Ureter (tissue), 1 donor: ENCODE measurements around the gene HYLS1. TPM values are rescaled to one million over a fixed set of nuclear protein-coding genes. Genes with fewer than 3 reads are reported as not detected.
"Not testable (repeated sequence)": the region's sequence is repeated elsewhere in the genome, so short reads cannot be mapped to it uniquely, and the experiment has no call there.

Experiments
- DNase-seq: peaks from one replicate; pipeline ENCODE4 v3.0.0-alpha.2; 2020; ENCODE audit warnings: low spot score
- total RNA-seq: library from RNA; stranded (reverse); gene quantifications from one replicate; pipeline ENCODE4 v1.2.4, GENCODE V29; 2023
- donor health status: DM: yes; HTN: yes; CAD: no.

Gene HYLS1
- total RNA-seq = 2.7 TPM

DNA sequence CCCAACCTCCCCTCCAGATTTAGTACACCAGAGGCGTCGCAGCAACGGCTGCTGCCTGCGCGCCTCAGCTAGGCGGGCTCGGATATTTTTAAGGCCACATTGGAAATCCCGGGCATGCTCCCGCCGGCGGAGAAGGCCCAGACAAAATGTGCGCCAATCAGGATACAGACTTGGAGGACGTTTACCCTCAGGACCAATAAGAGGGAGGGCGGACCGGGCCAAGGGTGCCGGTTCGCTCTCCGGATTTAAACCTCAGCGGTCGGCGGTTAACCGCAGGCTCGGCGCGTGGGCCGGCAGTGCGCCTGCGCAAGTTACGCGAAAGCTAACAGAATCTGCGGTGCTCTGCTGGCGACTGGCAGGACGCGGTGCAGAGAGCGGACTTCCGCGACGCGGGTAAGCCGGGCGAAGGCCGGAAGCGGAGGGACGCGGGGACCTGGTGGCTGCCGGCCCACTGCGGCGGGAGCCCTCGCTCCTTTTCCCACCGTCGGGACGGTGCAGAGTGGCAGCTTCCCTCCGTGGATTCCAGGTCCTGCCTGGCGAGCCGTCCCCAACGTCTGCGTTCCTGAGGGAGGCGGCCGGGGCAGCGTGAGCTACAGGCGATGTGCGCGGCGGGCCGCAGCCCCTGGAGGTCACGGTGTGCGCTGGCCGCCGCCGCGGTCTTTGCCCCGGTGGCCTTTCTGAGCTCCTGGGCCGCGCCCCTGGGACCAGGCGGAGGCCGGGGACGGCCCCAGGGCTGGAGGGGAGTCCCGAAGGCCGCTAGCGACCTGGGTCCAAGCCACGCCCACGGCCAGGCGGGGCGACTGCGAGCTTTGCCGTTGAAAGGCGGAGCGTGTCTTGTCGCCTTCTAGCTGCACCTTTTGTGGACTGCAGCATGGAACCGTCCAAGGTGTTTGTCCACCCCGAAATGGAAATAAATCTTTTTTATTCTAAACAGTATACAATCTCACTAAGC lies at the start of gene HYLS1:
HYLS1 (plus strand) TSS at position 296 of the 952 bp plus-strand sequence. CDS start 11,701 bp downstream, outside the sequence.
- peak; percentile 93 for DNase-seq

DNA sequence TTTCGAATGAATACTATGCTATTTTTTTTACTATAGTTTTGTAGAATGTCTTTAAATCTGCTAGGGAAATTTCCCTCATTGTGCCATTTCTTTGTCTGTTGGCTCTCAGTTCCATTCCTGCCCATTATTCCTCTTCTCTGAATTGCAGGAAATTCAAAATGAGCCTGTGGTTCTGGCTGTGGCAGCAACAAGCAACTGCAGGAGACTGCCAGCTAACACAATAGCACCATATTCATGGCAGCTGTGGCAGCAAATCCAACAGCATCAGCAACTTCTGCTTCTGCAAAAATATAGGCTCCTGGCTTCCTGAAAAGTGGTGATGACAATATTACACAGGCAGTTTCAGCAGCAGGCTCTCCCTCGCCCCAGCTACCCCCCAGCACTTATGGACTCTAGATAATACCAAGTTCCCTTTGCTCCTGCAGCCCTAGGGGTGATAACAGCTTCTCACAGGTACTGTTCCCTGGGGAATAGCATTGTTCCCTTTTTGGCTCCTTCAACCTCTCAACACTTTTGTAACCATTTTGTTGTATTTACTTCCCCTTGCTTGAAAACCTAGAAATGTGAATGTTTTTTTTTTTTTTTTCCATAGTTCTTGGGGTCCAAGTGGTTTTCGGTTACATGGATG lies 45.0 kb upstream of the HYLS1 start:
- DNase-seq = no peak

- DNase-seq = no peak
Observed at GRCh38 chr11:125846188-125846587, 41.3 kb upstream of the HYLS1 start.

- DNase-seq = not testable (repeated sequence)
Observed at GRCh38 chr11:125857670-125858069, 29.8 kb upstream of the HYLS1 start.

- not testable (repeated sequence) for DNase-seq
Observed at GRCh38 chr11:125862786-125863185, 24.7 kb upstream of the HYLS1 start.

GRCh38 chr11:125865354-125865753 lies 22.1 kb upstream of the HYLS1 start:
- not testable (repeated sequence) for DNase-seq

GRCh38 chr11:125869521-125869920 lies 17.9 kb upstream of the HYLS1 start:
- DNase-seq = no peak

GRCh38 chr11:125871391-125872137 lies 15.9 kb upstream of the HYLS1 start:
- DNase-seq = no peak

DNA sequence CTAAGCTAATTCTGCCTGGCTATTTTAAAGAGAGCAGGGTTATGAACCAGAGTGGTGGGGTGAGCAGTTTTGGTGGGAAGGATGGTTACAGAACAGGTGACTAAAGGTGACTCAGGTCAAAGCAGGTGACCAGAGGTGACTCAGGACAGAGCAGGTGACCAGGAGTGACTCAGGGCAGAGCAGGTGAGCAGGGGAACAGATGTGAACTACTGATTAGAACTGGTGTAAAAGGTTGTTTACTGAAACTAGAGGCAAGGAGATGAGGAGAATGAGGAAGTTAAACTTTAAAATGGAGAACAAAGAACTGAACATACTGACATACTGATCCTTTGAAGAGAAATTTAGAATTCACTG lies 15.4 kb upstream of the HYLS1 start:
- DNase-seq = no peak

DNA sequence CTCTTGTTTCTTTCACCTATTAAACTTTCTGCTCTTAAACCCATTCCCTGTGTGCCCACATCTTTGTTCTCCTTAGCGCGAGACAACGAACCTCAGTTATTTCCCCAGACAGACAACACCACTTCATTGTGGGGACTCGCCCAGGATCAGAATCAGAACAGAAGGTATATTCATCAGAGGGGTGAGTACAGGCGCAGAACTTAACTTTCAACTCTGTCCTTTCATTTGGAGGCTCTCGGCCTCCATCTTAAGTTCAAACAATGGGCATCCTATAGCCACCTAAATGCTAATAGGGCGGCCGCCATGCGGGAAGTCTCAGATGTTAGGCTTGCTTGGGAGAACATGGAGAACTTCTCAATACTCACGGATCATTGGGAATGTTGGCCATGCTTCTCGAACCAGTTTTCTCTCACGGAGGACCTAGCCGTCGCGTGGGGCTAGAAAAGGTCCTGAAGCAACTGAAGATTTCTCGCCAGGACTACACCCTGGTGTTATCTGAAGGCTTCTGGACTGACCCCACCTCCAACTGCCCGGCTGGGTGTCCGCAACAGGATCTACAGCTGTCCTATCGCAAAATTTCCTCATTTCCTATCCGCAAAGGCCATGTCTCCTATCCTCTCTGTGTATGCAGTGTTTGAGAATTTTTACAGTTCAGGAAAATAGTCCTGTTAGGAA lies 13.4 kb upstream of the HYLS1 start:
- DNase-seq = no peak

DNA sequence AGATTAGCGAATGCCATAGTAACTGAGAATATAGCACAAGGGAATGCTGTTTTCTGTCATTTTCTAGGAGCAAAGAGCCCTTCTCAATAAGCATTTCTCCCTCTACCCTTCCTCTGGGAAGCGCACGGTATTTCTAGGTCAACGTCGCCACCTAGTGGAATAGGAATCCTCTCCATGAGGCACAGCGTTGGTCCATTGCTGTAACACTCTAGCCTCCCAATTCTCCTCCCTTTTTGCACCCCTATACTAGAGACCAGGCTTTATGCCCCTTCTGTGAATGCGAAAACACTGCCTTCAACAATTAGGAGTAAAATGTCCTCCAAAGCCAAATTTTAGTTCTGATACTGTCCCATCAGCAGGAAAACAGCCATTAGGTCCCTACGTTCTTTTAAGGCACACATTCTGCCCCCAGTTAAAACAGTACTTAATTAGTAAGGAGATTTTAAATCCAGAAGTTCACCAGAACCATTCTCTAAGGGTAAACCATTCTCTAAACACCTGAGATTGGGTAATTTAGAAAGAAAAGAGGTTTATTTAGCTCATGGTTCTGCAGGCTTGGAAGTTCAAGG lies 12.8 kb upstream of the HYLS1 start:
- peak; percentile 54 for DNase-seq

DNA sequence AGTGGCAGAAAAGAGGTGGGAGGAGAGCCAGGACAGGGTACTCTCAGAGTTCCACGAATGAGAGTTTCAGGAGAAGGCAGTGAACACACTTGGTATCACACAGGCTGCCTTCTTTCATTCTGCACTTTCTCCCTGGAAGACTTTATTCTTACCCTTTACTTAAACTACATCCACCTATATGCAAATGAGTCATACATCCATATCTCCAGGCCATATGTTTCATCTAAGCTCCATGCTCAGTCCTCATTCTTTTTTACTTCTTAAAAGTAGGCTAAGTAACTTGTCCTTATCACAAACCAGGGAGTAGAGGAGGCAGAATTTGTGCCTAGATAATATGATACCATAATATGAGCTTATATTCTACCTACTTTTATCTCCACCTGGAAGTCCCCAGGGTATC lies 6.2 kb upstream of the HYLS1 start:
- no peak for DNase-seq

DNA sequence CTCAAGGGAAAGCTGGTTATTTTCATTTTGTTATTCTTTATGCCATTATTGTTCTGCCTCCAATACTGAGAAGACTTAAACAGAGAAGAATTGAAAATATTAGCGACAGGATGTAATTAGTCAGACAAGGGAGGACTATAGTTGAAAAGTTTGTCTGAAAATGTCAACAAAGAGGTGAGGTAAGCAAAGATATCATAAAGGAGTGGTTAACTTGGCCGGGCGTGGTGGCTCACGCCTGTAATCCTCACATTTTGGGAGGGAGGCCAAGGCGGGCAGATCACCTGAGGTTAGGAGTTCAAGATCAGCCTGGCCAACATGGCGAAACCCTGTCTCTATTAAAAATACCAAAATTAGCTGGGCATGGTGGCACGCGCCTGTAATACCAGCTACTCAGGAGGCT lies 4.1 kb upstream of the HYLS1 start:
- no peak for DNase-seq

DNA sequence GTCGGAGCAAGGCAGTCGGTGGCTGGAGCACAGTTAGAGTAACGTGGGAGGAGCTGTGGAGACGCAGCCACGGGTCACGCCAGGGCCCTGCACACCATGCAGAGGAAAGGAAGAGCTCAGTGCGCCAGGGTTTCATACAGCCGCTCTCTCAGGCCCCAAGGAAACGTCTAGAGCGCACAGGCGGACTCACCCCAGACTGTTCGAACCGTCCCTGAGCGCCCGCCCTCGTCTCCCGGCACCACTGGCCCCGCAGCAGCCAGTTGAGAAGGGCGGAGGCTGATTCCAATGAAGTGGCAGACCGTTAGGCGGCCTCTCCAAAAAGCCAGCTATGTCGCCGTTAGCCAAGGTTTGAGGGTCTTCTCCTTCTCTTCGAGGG lies 483 bp upstream of the HYLS1 start:
- DNase-seq = no peak

DNA sequence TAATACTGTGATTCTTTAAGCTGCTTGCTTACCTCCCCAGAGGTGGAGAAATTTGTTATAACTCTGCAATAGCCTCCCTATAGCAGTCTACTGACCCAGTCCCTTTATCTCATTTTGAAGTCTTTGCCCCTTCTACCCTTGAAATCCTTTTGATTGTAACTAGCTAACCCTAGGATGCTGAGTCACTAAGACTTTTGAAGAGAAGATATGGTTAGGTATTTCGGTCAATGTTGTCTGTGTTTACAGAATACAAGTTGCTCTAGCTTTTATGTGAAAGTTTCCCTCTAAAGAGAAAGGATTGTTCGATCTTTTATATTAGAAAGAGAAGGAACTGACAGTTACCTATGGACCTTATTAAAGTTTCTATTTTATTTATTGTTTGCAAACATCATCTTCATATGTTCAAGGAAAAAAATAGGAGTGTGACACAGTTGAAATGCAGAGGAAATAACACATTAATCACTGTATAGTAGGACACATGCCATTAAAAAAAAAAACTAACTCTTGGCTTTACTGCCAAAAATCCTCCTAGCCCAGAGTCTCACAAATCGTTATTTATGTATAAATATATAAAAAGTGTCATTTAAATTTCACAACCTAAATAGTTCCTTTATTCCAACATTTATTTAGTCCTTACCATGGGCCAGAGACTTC lies 3.1 kb downstream of the HYLS1 start:
- no peak for DNase-seq

DNA sequence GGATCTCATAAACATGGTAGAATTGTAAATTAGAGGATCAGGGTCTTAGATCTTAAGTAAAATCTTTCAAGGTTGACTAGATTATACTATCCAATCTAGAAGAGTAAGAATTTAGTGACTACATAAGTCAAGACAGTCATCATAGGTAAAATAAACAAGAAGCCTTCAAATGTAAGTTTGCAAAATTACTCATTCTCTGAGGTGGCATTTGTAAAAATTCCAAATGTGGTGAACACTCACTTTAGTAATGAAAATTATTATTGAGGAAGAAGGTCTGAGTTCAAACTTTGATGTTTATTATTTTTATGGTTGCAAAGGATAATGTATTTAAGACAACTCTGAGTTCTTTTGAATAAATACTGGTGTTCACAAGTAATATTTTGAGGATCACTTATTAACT lies 4.6 kb downstream of the HYLS1 start:
- no peak for DNase-seq

GRCh38 chr11:125892994-125893393 lies 5.5 kb downstream of the HYLS1 start:
- DNase-seq = no peak

DNA sequence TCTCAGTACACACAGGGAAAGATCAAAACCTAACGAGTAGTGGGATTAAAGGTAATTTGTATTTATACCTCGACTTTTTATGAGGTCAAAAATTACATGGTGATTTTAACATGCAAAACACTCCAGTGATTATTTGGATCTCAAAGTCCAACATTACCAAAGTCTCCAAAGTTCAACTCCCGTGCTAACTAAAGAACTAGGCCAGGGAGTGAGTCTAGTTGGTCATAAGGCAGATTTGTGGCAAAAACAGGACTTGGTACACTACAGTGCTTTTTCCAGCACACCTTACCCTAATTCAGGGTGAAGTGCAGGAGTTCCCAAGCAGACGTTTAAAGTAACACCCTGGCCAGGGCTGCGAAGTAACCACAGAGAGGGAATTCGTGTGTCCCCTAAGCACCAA lies 14.4 kb downstream of the HYLS1 start:
- DNase-seq = no peak

DNA sequence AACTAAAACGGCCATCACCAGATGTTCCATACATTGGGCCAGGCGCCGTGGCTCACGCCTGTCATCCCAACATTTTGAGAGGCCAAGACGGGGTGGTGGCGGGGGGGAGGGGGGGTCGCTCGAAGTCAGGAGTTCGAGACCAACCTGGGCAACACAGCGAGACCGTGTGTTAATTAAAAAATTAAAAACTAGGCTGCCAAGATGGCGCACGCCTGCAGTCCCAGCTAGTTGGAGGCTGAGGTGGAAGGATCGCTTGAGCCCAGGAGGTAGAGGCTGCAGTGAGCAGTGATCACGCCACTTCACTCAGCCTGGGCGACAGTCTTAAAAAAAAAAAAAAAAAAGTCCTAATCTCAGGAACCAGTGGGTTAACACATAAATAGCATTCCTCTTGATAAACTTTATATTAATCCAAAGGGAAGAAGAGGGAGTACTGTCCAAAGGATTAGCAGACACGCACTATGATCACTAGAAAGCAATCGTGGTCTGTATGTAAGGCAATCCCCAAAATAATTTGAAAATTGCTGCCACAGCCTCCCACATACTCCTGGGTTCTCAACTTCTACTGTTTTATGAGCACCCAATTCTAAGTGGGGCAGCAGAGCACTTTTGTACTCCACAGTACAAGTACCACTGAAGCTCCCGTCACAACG lies 14.9 kb downstream of the HYLS1 start:
- DNase-seq = no peak

DNA sequence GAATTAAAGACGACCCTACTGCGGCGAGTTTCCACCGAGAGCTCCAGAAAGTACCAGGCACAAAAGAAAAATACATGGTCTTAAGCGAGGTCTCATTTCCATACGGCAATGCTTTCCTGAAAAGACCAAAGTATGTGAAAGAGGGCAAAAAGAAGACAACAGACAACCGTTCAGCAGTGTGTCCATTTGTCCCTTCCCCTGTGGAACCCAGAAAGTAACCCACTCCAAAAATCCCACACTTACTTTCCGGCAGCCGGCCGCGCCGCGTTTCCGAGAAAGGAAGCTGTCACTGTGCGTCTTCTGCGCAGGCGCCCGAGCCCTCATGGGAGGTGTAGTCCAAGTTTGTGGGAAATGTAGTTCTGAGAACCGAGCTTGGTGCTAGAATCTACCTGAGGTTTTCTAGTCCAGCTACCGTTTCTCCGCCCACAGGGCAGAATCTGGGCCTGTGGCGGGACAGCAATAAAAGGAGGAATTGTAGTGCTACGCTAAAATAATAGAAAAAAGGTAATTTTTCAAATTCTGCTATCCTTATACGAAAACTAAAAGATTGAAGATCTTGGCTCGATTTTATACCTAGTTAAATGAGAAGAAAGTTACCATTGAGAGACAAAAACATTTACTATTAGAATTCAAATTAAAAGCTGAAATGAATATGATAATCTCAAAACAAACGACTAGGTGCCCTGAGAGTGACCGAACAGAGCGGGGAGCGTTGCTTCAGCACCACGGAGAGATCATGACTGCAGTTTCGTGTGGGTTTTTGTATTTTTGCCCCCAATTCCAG lies 15.7 kb downstream of the HYLS1 start, which contains the start of gene PUS3:
PUS3 (minus strand) TSS at position 280 of the 784 bp plus-strand sequence. CDS start 6,922 bp downstream, outside the sequence.
- peak; percentile 90 for DNase-seq
